ENCODE results near the gene SLC51B. TPM values are rescaled to one million over a fixed set of nuclear protein-coding genes. Genes with fewer than 3 reads are reported as not detected.

Gene SLC51B
- total RNA-seq, 1 experiment from 2014 or later = not detected

GRCh38 chr15:65027593-65027992 is 17.6 kb upstream of the SLC51B start:
- Histone ChIP-seq H3K4me3 (ENCODE audit: low read depth, low read length, poor library complexity, severe bottlenecking) (peak overlapping the region; percentile 75), H3K9me3 (ENCODE audit: low read depth, low read length, poor library complexity, severe bottlenecking) (no peaks in the 10 kb centered on the region), H3K4me1 (ENCODE audit: insufficient read depth, low read length, poor library complexity, severe bottlenecking) (peaks cover 3% of the 10 kb centered on the region), H3K27ac (ENCODE audit: low read depth, low read length, poor library complexity, severe bottlenecking) (no peak overlapping the region), H3K36me3 (ENCODE audit: insufficient read depth, low read length, poor library complexity, severe bottlenecking) (peaks cover 12% of the 10 kb centered on the region), H3K27me3 (replicated peaks; ENCODE audit: insufficient read depth, low read depth, low read length, poor library complexity) (no peaks in the 10 kb centered on the region)
- intact Hi-C loops (cut with micrococcal nuclease; ENCODE audit: unreplicated experiment) = loop anchor here (10.0 kb wide), 1 partner anchor 293 kb away; no protein-coding TSS in a partner anchor
- ChIA-PET CTCF (no interaction called here), POLR2A (ENCODE audit: low non-redundant PET) (no interaction called here)
- no peak for TF ChIP-seq CTCF (conservative IDR thresholded peaks at IDR 0.05; ENCODE audit: low read depth, low read length)
- no peak for TF ChIP-seq EZH2 (IDR thresholded peaks at IDR 0.05; ENCODE audit: borderline replicate concordance, low read depth, low read length, poor library complexity, severe bottlenecking)
- DNase-seq (ENCODE audit: low spot score) = no peak
- no TSS peak for BruUV-seq (replicated peaks)

- TF ChIP-seq EZH2 (IDR thresholded peaks at IDR 0.05; ENCODE audit: borderline replicate concordance, low read depth, low read length, poor library complexity, severe bottlenecking) (no peak), CTCF (conservative IDR thresholded peaks at IDR 0.05; ENCODE audit: low read depth, low read length) (no peak)
- H3K9me3 ChIP-seq (ENCODE audit: low read depth, low read length, poor library complexity, severe bottlenecking) = no peaks in the 10 kb centered on the region
- POLR2A ChIA-PET (ENCODE audit: low non-redundant PET) = no interaction called here
- intact Hi-C loops (cut with micrococcal nuclease; ENCODE audit: unreplicated experiment) = loop anchor here (10.0 kb wide), 1 partner anchor 294 kb away; no protein-coding TSS in a partner anchor
- H3K27me3 ChIP-seq (replicated peaks; ENCODE audit: insufficient read depth, low read depth, low read length, poor library complexity) = no peaks in the 10 kb centered on the region
- no peak overlapping the region for H3K27ac ChIP-seq (ENCODE audit: low read depth, low read length, poor library complexity, severe bottlenecking)
- BruUV-seq (replicated peaks) = TSS peak; percentile 41
- peaks cover 6% of the 10 kb centered on the region for H3K4me1 ChIP-seq (ENCODE audit: insufficient read depth, low read length, poor library complexity, severe bottlenecking)
- CTCF ChIA-PET = no interaction called here
- peaks cover 12% of the 10 kb centered on the region for H3K36me3 ChIP-seq (ENCODE audit: insufficient read depth, low read length, poor library complexity, severe bottlenecking)
- H3K4me3 ChIP-seq (ENCODE audit: low read depth, low read length, poor library complexity, severe bottlenecking) = peak overlapping the region; percentile 75
- DNase-seq (ENCODE audit: low spot score) = no peak
Measured at GRCh38 chr15:65028338-65028737, 16.8 kb upstream of the SLC51B start.

GRCh38 chr15:65028921-65029735 is 16.1 kb upstream of the SLC51B start, which contains the start of gene MTFMT:
TSS of gene MTFMT (minus strand) at chr15:65029639. CDS start at chr15:65029613, 26 bp downstream.
- peak within 1 kb of the TSS; percentile 86 for H3K27ac ChIP-seq (ENCODE audit: low read depth, low read length, poor library complexity, severe bottlenecking)
- H3K27me3 ChIP-seq (replicated peaks; ENCODE audit: insufficient read depth, low read depth, low read length, poor library complexity) = no peaks in the 10 kb centered on the region
- peaks cover 12% of the 10 kb centered on the region for H3K36me3 ChIP-seq (ENCODE audit: insufficient read depth, low read length, poor library complexity, severe bottlenecking)
- no peaks in the 10 kb centered on the region for H3K9me3 ChIP-seq (ENCODE audit: low read depth, low read length, poor library complexity, severe bottlenecking)
- ChIA-PET POLR2A (ENCODE audit: low non-redundant PET) (no interaction called here), CTCF (no interaction called here)
- TF ChIP-seq CTCF (conservative IDR thresholded peaks at IDR 0.05; ENCODE audit: low read depth, low read length) (no peak), EZH2 (IDR thresholded peaks at IDR 0.05; ENCODE audit: borderline replicate concordance, low read depth, low read length, poor library complexity, severe bottlenecking) (no peak)
- no TSS peak for BruUV-seq (replicated peaks)
- H3K4me1 ChIP-seq (ENCODE audit: insufficient read depth, low read length, poor library complexity, severe bottlenecking) = peaks cover 10% of the 10 kb centered on the region
- DNase-seq (ENCODE audit: low spot score) = peak; percentile 93
- H3K4me3 ChIP-seq (ENCODE audit: low read depth, low read length, poor library complexity, severe bottlenecking) = peak within 1 kb of the TSS; percentile 75
- intact Hi-C loops (cut with micrococcal nuclease; ENCODE audit: unreplicated experiment) = loop anchor here (10.0 kb wide), 1 partner anchor 294 kb away; no protein-coding TSS in a partner anchor

All from A673 (cell line).